Measurements from ENCODE around the gene TEX26.

The TEX26 gene

GRCh38 chr13:31007417-31007816 lies 75.0 kb downstream of the TEX26 start:
- DNase-seq = no peak
- Mint-ChIP-seq H3K9me3 (no peaks in the 10 kb centered on the region), H3K4me1 (peaks cover 4% of the 10 kb centered on the region), H3K36me3 (no peaks in the 10 kb centered on the region), H3K27ac (no peak overlapping the region), H3K27me3 (peaks cover 31% of the 10 kb centered on the region), H3K4me3 (no peak overlapping the region)
- CTCF ChIA-PET = interaction anchor here (1.6 kb wide), 1 partner anchor 12 kb away, joined by 3 read pairs; no protein-coding TSS in a partner anchor

- no peak for DNase-seq
- peaks cover 38% of the 10 kb centered on the region for H3K27me3 Mint-ChIP-seq
- no peak overlapping the region for H3K27ac Mint-ChIP-seq
- no peak overlapping the region for H3K4me3 Mint-ChIP-seq
- H3K9me3 Mint-ChIP-seq = no peaks in the 10 kb centered on the region
- no peaks in the 10 kb centered on the region for H3K36me3 Mint-ChIP-seq
- CTCF ChIA-PET = interaction anchor here (1.6 kb wide), 1 partner anchor 11 kb away, joined by 3 read pairs; no protein-coding TSS in a partner anchor
- H3K4me1 Mint-ChIP-seq = peaks cover 8% of the 10 kb centered on the region
Measured at GRCh38 chr13:31008400-31009115, 76.1 kb downstream of the TEX26 start.

- Mint-ChIP-seq H3K27ac (no peak overlapping the region), H3K4me3 (no peak overlapping the region), H3K36me3 (no peaks in the 10 kb centered on the region), H3K4me1 (peaks cover 8% of the 10 kb centered on the region), H3K27me3 (peaks cover 44% of the 10 kb centered on the region), H3K9me3 (no peaks in the 10 kb centered on the region)
- no peak for DNase-seq
- CTCF ChIA-PET = interaction anchor here (1.6 kb wide), 1 partner anchor 10 kb away, joined by 3 read pairs; no protein-coding TSS in a partner anchor
Measured at GRCh38 chr13:31009166-31009565, 76.7 kb downstream of the TEX26 start.

GRCh38 chr13:31010296-31010695 lies 77.8 kb downstream of the TEX26 start:
- H3K27me3 Mint-ChIP-seq = peaks cover 50% of the 10 kb centered on the region
- no peak overlapping the region for H3K4me3 Mint-ChIP-seq
- no peaks in the 10 kb centered on the region for H3K9me3 Mint-ChIP-seq
- DNase-seq = no peak
- no peaks in the 10 kb centered on the region for H3K36me3 Mint-ChIP-seq
- peaks cover 8% of the 10 kb centered on the region for H3K4me1 Mint-ChIP-seq
- no peak overlapping the region for H3K27ac Mint-ChIP-seq
- CTCF ChIA-PET = interaction anchor here (1.4 kb wide), 1 partner anchor 31 kb away, joined by 5 read pairs; no protein-coding TSS in a partner anchor

GRCh38 chr13:31011193-31011860 lies 78.9 kb downstream of the TEX26 start:
- no peaks in the 10 kb centered on the region for H3K36me3 Mint-ChIP-seq
- CTCF ChIA-PET = interaction anchor here (0.6 to 1.4 kb wide), 4 partner anchors 32 to 341 kb away, joined by 4 to 5 read pairs (median 4); no protein-coding TSS in a partner anchor
- H3K9me3 Mint-ChIP-seq = no peaks in the 10 kb centered on the region
- H3K27me3 Mint-ChIP-seq = peaks cover 51% of the 10 kb centered on the region
- no peak overlapping the region for H3K27ac Mint-ChIP-seq
- H3K4me1 Mint-ChIP-seq = peaks cover 8% of the 10 kb centered on the region
- DNase-seq = no peak
- no peak overlapping the region for H3K4me3 Mint-ChIP-seq

GRCh38 chr13:31011901-31012654 lies 79.6 kb downstream of the TEX26 start:
- DNase-seq = no peak
- H3K4me3 Mint-ChIP-seq = no peak overlapping the region
- H3K27ac Mint-ChIP-seq = no peak overlapping the region
- no peaks in the 10 kb centered on the region for H3K36me3 Mint-ChIP-seq
- CTCF ChIA-PET = interaction anchor here (0.6 to 1.0 kb wide), 2 partner anchors 33 to 342 kb away, joined by 4 to 5 read pairs; no protein-coding TSS in a partner anchor
- peaks cover 8% of the 10 kb centered on the region for H3K4me1 Mint-ChIP-seq
- no peaks in the 10 kb centered on the region for H3K9me3 Mint-ChIP-seq
- H3K27me3 Mint-ChIP-seq = peaks cover 57% of the 10 kb centered on the region

- peaks cover 8% of the 10 kb centered on the region for H3K4me1 Mint-ChIP-seq
- H3K27ac Mint-ChIP-seq = no peak overlapping the region
- no peak for DNase-seq
- no peak overlapping the region for H3K4me3 Mint-ChIP-seq
- H3K27me3 Mint-ChIP-seq = peaks cover 56% of the 10 kb centered on the region
- CTCF ChIA-PET = no interaction called here
- no peaks in the 10 kb centered on the region for H3K9me3 Mint-ChIP-seq
- no peaks in the 10 kb centered on the region for H3K36me3 Mint-ChIP-seq
Measured at GRCh38 chr13:31012655-31013024, 80.2 kb downstream of the TEX26 start.

- CTCF ChIA-PET = no interaction called here
- DNase-seq = no peak
- H3K9me3 Mint-ChIP-seq = no peaks in the 10 kb centered on the region
- H3K36me3 Mint-ChIP-seq = no peaks in the 10 kb centered on the region
- H3K4me3 Mint-ChIP-seq = no peak overlapping the region
- peaks cover 8% of the 10 kb centered on the region for H3K4me1 Mint-ChIP-seq
- H3K27ac Mint-ChIP-seq = no peak overlapping the region
- peaks cover 56% of the 10 kb centered on the region for H3K27me3 Mint-ChIP-seq
Measured at GRCh38 chr13:31014456-31014855, 82.0 kb downstream of the TEX26 start.

GRCh38 chr13:31015199-31015598 lies 82.7 kb downstream of the TEX26 start:
- H3K36me3 Mint-ChIP-seq = no peaks in the 10 kb centered on the region
- DNase-seq = no peak
- H3K4me1 Mint-ChIP-seq = peaks cover 8% of the 10 kb centered on the region
- CTCF ChIA-PET = interaction anchor here (0.6 to 0.7 kb wide), 2 partner anchors 134 to 208 kb away, joined by 3 to 4 read pairs; no protein-coding TSS in a partner anchor
- H3K27me3 Mint-ChIP-seq = peaks cover 54% of the 10 kb centered on the region
- H3K9me3 Mint-ChIP-seq = no peaks in the 10 kb centered on the region
- H3K4me3 Mint-ChIP-seq = no peak overlapping the region
- H3K27ac Mint-ChIP-seq = no peak overlapping the region

- DNase-seq = no peak
- Mint-ChIP-seq H3K4me3 (no peak overlapping the region), H3K36me3 (no peaks in the 10 kb centered on the region), H3K4me1 (peaks cover 8% of the 10 kb centered on the region), H3K27me3 (peaks cover 61% of the 10 kb centered on the region), H3K9me3 (no peaks in the 10 kb centered on the region), H3K27ac (no peak overlapping the region)
- CTCF ChIA-PET = interaction anchor here (0.7 kb wide), 1 partner anchor 28 kb away, joined by 3 read pairs; no protein-coding TSS in a partner anchor
Measured at GRCh38 chr13:31016342-31017325, 84.2 kb downstream of the TEX26 start.

- Mint-ChIP-seq H3K27ac (no peak overlapping the region), H3K36me3 (no peaks in the 10 kb centered on the region), H3K27me3 (peaks cover 62% of the 10 kb centered on the region), H3K4me1 (no peaks in the 10 kb centered on the region), H3K9me3 (no peaks in the 10 kb centered on the region), H3K4me3 (no peak overlapping the region)
- DNase-seq = no peak
- CTCF ChIA-PET = interaction anchor here (1.4 kb wide), 1 partner anchor 10 kb away, joined by 3 read pairs; no protein-coding TSS in a partner anchor
Measured at GRCh38 chr13:31018511-31018910, 86.1 kb downstream of the TEX26 start.

- DNase-seq = no peak
- no peaks in the 10 kb centered on the region for H3K36me3 Mint-ChIP-seq
- no peaks in the 10 kb centered on the region for H3K4me1 Mint-ChIP-seq
- H3K27ac Mint-ChIP-seq = no peak overlapping the region
- CTCF ChIA-PET = no interaction called here
- H3K9me3 Mint-ChIP-seq = no peaks in the 10 kb centered on the region
- H3K27me3 Mint-ChIP-seq = peaks cover 66% of the 10 kb centered on the region
- no peak overlapping the region for H3K4me3 Mint-ChIP-seq
Measured at GRCh38 chr13:31020996-31021395, 88.5 kb downstream of the TEX26 start.

- peaks cover 61% of the 10 kb centered on the region for H3K27me3 Mint-ChIP-seq
- no peaks in the 10 kb centered on the region for H3K9me3 Mint-ChIP-seq
- H3K27ac Mint-ChIP-seq = no peak overlapping the region
- no peak overlapping the region for H3K4me3 Mint-ChIP-seq
- no peaks in the 10 kb centered on the region for H3K36me3 Mint-ChIP-seq
- CTCF ChIA-PET = no interaction called here
- no peaks in the 10 kb centered on the region for H3K4me1 Mint-ChIP-seq
- DNase-seq = no peak
Measured at GRCh38 chr13:31022288-31022895, 89.9 kb downstream of the TEX26 start.

Data from activated naive CD4-positive, alpha-beta T cell treated with anti-CD3 and anti-CD28 coated beads, Interleukin-2, amount 10 ng/mL, durations not matched to agents 7 days and 5 days (primary cell).